ENCODE results near the gene ENPP7.

Gene ENPP7

GRCh38 chr17:79738643-79739042 lies 7.9 kb downstream of the ENPP7 start:
- no peak for TF ChIP-seq POLR2A (IDR thresholded peaks at IDR 0.05; ENCODE audit: extremely low read depth, insufficient read length)
- no peak for TF ChIP-seq MAX (IDR thresholded peaks at IDR 0.05; ENCODE audit: low read depth, low read length)
- TF ChIP-seq CTCF (IDR thresholded peaks at IDR 0.05; ENCODE audit: low read depth, low read length) = no peak
- TF ChIP-seq MYC (IDR thresholded peaks at IDR 0.05; ENCODE audit: low read depth, low read length) = no peak
- no peak for DNase-seq (ENCODE audit: low read depth)

GRCh38 chr17:79739148-79740062 lies 8.7 kb downstream of the ENPP7 start:
- H3K4me3 ChIP-seq (ENCODE audit: low read depth, low read length) = no peak overlapping the region
- no peak for TF ChIP-seq MAX (IDR thresholded peaks at IDR 0.05; ENCODE audit: low read depth, low read length)
- no peak for TF ChIP-seq POLR2A (IDR thresholded peaks at IDR 0.05; ENCODE audit: extremely low read depth, insufficient read length)
- no peak for TF ChIP-seq CTCF (IDR thresholded peaks at IDR 0.05; ENCODE audit: low read depth, low read length)
- no peak for TF ChIP-seq MYC (IDR thresholded peaks at IDR 0.05; ENCODE audit: low read depth, low read length)
- peak; percentile 44 for DNase-seq (ENCODE audit: low read depth)

More at GRCh38 chr17:79738643-79739042, 7.9 kb downstream of the ENPP7 start:
- no peak overlapping the region for H3K4me3 ChIP-seq (ENCODE audit: low read depth, low read length)

GRCh38 chr17:79740413-79740812 lies 9.7 kb downstream of the ENPP7 start:
- no peak overlapping the region for H3K4me3 ChIP-seq (ENCODE audit: low read depth, low read length)
- TF ChIP-seq MAX (IDR thresholded peaks at IDR 0.05; ENCODE audit: low read depth, low read length) (no peak), MYC (IDR thresholded peaks at IDR 0.05; ENCODE audit: low read depth, low read length) (no peak), POLR2A (IDR thresholded peaks at IDR 0.05; ENCODE audit: extremely low read depth, insufficient read length) (no peak), CTCF (IDR thresholded peaks at IDR 0.05; ENCODE audit: low read depth, low read length) (no peak)
- no peak for DNase-seq (ENCODE audit: low read depth)

- no peak for DNase-seq (ENCODE audit: low read depth)
- no peak overlapping the region for H3K4me3 ChIP-seq (ENCODE audit: low read depth, low read length)
- no peak for TF ChIP-seq CTCF (IDR thresholded peaks at IDR 0.05; ENCODE audit: low read depth, low read length)
- TF ChIP-seq MAX (IDR thresholded peaks at IDR 0.05; ENCODE audit: low read depth, low read length) = no peak
- no peak for TF ChIP-seq POLR2A (IDR thresholded peaks at IDR 0.05; ENCODE audit: extremely low read depth, insufficient read length)
- TF ChIP-seq MYC (IDR thresholded peaks at IDR 0.05; ENCODE audit: low read depth, low read length) = no peak
These were observed 10.6 kb downstream of the ENPP7 start for GRCh38 chr17:79741401-79741750.

- peak; percentile 77 for DNase-seq (ENCODE audit: low read depth)
- peak; percentile 90 for TF ChIP-seq CTCF (IDR thresholded peaks at IDR 0.05; ENCODE audit: low read depth, low read length)
- TF ChIP-seq POLR2A (IDR thresholded peaks at IDR 0.05; ENCODE audit: extremely low read depth, insufficient read length) = no peak
- TF ChIP-seq MAX (IDR thresholded peaks at IDR 0.05; ENCODE audit: low read depth, low read length) = no peak
- H3K4me3 ChIP-seq (ENCODE audit: low read depth, low read length) = no peak overlapping the region
These were observed 11.2 kb downstream of the ENPP7 start for GRCh38 chr17:79741751-79742588.

Data from NB4 (cell line).